OCI-LY1 (cell line): ENCODE results near the gene GCK.

Experiments
- CTCF ChIP-seq: fragments of 200-600 bp; sonication (generic), shearing (Covaris generic); IDR thresholded peaks from 2 replicates; pipeline ENCODE4 v1.5.1; 2017; ENCODE audit warnings: mild to moderate bottlenecking, antibody characterized with exemption, low read length, moderate library complexity, mixed read lengths
- EZH2 ChIP-seq: fragments of 200-600 bp; sonication (generic), shearing (Covaris generic); IDR thresholded peaks from 2 replicates; pipeline ENCODE4 v1.8.0; 2017; ENCODE audit warnings: borderline replicate concordance, mixed run types, mild to moderate bottlenecking, antibody characterized with exemption, low read length, moderate library complexity, mixed read lengths

GRCh38 chr7:44098092-44099068 lies 90.9 kb downstream of the GCK start:
- TF ChIP-seq CTCF, result no peak
- no peak for TF ChIP-seq EZH2
